A549 (cell line): ENCODE data around the gene TREM1. TPM values are rescaled to one million over a fixed set of nuclear protein-coding genes. Genes with fewer than 3 reads are reported as not detected.
A peak's percentile ranks its signal among the peaks of the same experiment; 100 is the strongest.

Experiments used
- ATAC-seq, 2 experiments: fragments of 200-7000 bp in 1 of 2; fragments of >200 bp in 1 of 2; cut with Nextera tagmentation in 1 of 2; cut with Tn5 transposase in 1 of 2; 3 replicates each; pipeline versions ENCODE4 v1.8.0 to v1.9.1; 2018 to 2020; ENCODE audit warnings: mild to moderate bottlenecking in 1 of 2, moderate library complexity in 1 of 2
- CTCF ChIA-PET: fragments of 300-600 bp; sonication (Branson Sonifier 250); formaldehyde crosslinking; extraction: SDS; loops from one replicate; lab custom pipeline; 2021; ENCODE audit warnings: antibody characterized with exemption, inconsistent platforms; lab: Yijun Ruan, JAX
- POLR2A ChIA-PET: fragments of 350-600 bp; formaldehyde crosslinking; extraction: SDS; loops from one replicate; lab custom pipeline; 2021; ENCODE audit warnings: antibody characterized with exemption, inconsistent platforms; lab: Yijun Ruan, JAX
- DNase-seq, 2 experiments: peaks; one replicate each; pipeline versions ENCODE4 v3.0.0 to v3.0.0-alpha.2; 2011 to 2016; ENCODE audit warnings: low read depth in 1 of 2, low spot score in 1 of 2
- FAIRE-seq: peaks from 2 replicates; lab custom pipeline; 2011; peaks lifted over from hg19 to GRCh38; lab: Jason Lieb, UNC
- H3K27ac ChIP-seq, 2 experiments: fragments of >200 bp; sonication (Bioruptor Twin); formaldehyde crosslinking; 3 replicates each; pipeline ENCODE4 v1.5.1; 2016 to 2017
- H3K4me1 ChIP-seq: fragments of >200 bp; sonication (Bioruptor Twin); formaldehyde crosslinking; 3 replicates; pipeline ENCODE4 v1.6.1; 2016
- H3K4me2 ChIP-seq: fragments of >200 bp; sonication (Bioruptor Twin); formaldehyde crosslinking; 3 replicates; pipeline ENCODE4 v1.6.1; 2016
- H3K4me3 ChIP-seq: fragments of >200 bp; sonication (Bioruptor Twin); formaldehyde crosslinking; 3 replicates; pipeline ENCODE4 v1.5.1; 2016
- H3K9me3 ChIP-seq: fragments of >200 bp; sonication (Bioruptor Twin); formaldehyde crosslinking; 3 replicates; pipeline ENCODE4 v1.6.1; 2016
- BCL3 ChIP-seq: fragments of >200 bp; sonication (Bioruptor Twin); formaldehyde crosslinking; IDR thresholded peaks from 3 replicates; pipeline ENCODE4 v1.6.1; 2016
- CEBPB ChIP-seq, 2 experiments: fragments of >200 bp in 1 of 2; sonication (Bioruptor Twin) in 1 of 2; formaldehyde crosslinking in 1 of 2; IDR thresholded peaks; 2 replicates each; pipeline ENCODE4 v1.6.1; 2012 to 2016
- CHD2 ChIP-seq: fragments of 150-350 bp; IDR thresholded peaks from 2 replicates; pipeline ENCODE4 v1.6.1; 2014; ENCODE audit warnings: low read length; ENCODE audit not compliant: partially characterized antibody
- E2F6 ChIP-seq: IDR thresholded peaks from 2 replicates; pipeline ENCODE4 v1.6.1; 2012; ENCODE audit warnings: low read depth, borderline replicate concordance
- EHMT2 ChIP-seq: fragments of 200-600 bp; sonication (generic); IDR thresholded peaks from 2 replicates; pipeline ENCODE4 v1.6.1; 2016; ENCODE audit warnings: antibody characterized with exemption, low read depth, mild to moderate bottlenecking, moderate library complexity
- HMGXB4 ChIP-seq: fragments of 250-450 bp; sonication (Bioruptor Pico); IDR thresholded peaks from 2 replicates; pipeline ENCODE4 v1.5.0; 2021; ENCODE audit warnings: mild to moderate bottlenecking, moderate library complexity, borderline replicate concordance
- HOXB5 ChIP-seq: fragments of 250-450 bp; sonication (Bioruptor Pico); IDR thresholded peaks from 2 replicates; pipeline ENCODE4 v1.5.0; 2020; ENCODE audit warnings: mild to moderate bottlenecking, moderate library complexity
- JUNB ChIP-seq: fragments of >200 bp; sonication (Bioruptor Twin); formaldehyde crosslinking; IDR thresholded peaks from 2 replicates; pipeline ENCODE4 v1.6.1; 2016
- MAFK ChIP-seq: fragments of 450-650 bp; IDR thresholded peaks from 2 replicates; pipeline ENCODE4 v1.6.1; 2014; ENCODE audit not compliant: partially characterized antibody
- NFE2L2 ChIP-seq: fragments of 150-350 bp; conservative IDR thresholded peaks from 2 replicates; pipeline ENCODE4 v1.6.1; 2014; ENCODE audit warnings: low read length
- NR3C1 ChIP-seq: fragments of >200 bp; sonication (Bioruptor Twin); formaldehyde crosslinking; IDR thresholded peaks from 3 replicates; pipeline ENCODE4 v1.6.1; 2017
- PHF8 ChIP-seq: fragments of 200-600 bp; sonication (generic); IDR thresholded peaks from 2 replicates; pipeline ENCODE4 v1.6.1; 2016; ENCODE audit warnings: low read depth, mild to moderate bottlenecking, antibody characterized with exemption, moderate library complexity, borderline replicate concordance
- POLR2A ChIP-seq: IDR thresholded peaks from 2 replicates; pipeline ENCODE4 v1.6.1; 2012; ENCODE audit warnings: mild to moderate bottlenecking, low read length
- POLR2AphosphoS2 ChIP-seq: conservative IDR thresholded peaks from 2 replicates; pipeline ENCODE4 v1.6.1; 2012; ENCODE audit warnings: low read length, improper control_type of control experiment, inconsistent platforms
- RAD21 ChIP-seq, 2 experiments: fragments of >200 bp in 1 of 2; sonication (Bioruptor Twin) in 1 of 2; formaldehyde crosslinking in 1 of 2; IDR thresholded peaks in 1 of 2; conservative IDR thresholded peaks in 1 of 2; 2 replicates in 1 of 2; 3 replicates in 1 of 2; pipeline ENCODE4 v1.6.1; 2012 to 2018; ENCODE audit warnings: inconsistent platforms in 1 of 2
- TFCP2L1 ChIP-seq: fragments of 250-450 bp; sonication (Bioruptor Pico); IDR thresholded peaks from 2 replicates; pipeline ENCODE4 v1.5.0; 2021; ENCODE audit warnings: mild to moderate bottlenecking
- TP53 ChIP-seq: fragments of 250-450 bp; sonication (Bioruptor Pico); IDR thresholded peaks from 2 replicates; pipeline ENCODE4 v1.5.0; 2021; ENCODE audit warnings: mild to moderate bottlenecking, moderate library complexity
- ZC3H11A ChIP-seq: fragments of 450-650 bp; IDR thresholded peaks from 2 replicates; pipeline ENCODE4 v1.6.1; 2014; ENCODE audit warnings: antibody characterized with exemption, mild to moderate bottlenecking
- ZNF302 ChIP-seq: fragments of 250-450 bp; sonication (Bioruptor Pico); IDR thresholded peaks from 2 replicates; pipeline ENCODE4 v1.9.0; 2021; ENCODE audit warnings: inconsistent platforms, mild to moderate bottlenecking, moderate library complexity
- whole genome bisulfite sequencing: methylation state at CpG from one replicate; pipeline ENCODE4 v1.1.6; 2017; ENCODE audit errors: missing lambda C conversion rate; 5-methylcytosine and 5-hydroxymethylcytosine counted together
- polyA plus RNA-seq, 4 experiments: library from polyadenylated mRNA; depleted of rRNA in 3 of 4; stranded (reverse); fragments of >200 nt; fragmentation: RNase III in 1 of 4; extraction: RNeasy Plus Mini Kit Qiagen cat#74134 plus additional on column Dnase treatment in 1 of 4; gene quantifications; 2 replicates in 3 of 4; 3 replicates in 1 of 4; pipeline ENCODE4 v1.2.3, GENCODE V29; 2011 to 2017
- TF ChIP-seq, protein P1 (sequence below): fragments of >200 bp; sonication (Bioruptor Twin); formaldehyde crosslinking; IDR thresholded peaks from 2 replicates; pipeline ENCODE4 v1.6.1; 2016
- TF ChIP-seq, protein P2 (sequence below): fragments of 150-350 bp; IDR thresholded peaks from 2 replicates; pipeline ENCODE4 v1.6.1; 2014; ENCODE audit warnings: low read depth, mild to moderate bottlenecking, low read length

The TREM1 gene
- polyA plus RNA-seq, 2 of the 4 experiments (the other 2 are of a cell fraction): not detected

DNA sequence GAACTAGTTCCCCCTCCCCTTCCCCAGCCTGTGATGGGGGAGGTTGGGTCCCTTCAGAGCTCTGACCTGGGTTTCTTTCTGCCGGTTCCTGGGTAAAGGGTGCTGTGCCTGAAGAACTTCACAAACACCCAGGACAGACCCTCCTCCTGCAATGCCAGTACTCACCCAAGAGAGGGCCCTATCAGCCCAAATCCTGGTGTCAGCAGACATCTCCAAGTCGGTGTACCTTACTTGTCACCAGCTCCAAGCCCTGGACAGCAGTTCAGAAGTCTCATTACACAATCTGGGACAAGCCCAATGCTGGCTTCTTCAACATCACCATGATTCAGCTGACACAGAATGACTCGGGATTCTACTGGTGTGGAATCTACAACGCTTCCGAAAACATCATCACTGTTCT, 57.9 kb downstream of the TREM1 start:
- Histone ChIP-seq H3K4me1 (no peaks in the 10 kb centered on the region), H3K4me3 (no peak overlapping the region), H3K9me3 (no peaks in the 10 kb centered on the region), H3K27ac (no peak overlapping the region), H3K4me2 (no peak overlapping the region)
- ATAC-seq (no peak), DNase-seq (peak in 1 of 2 experiments; percentile 37), FAIRE-seq (no peak)
- TF ChIP-seq MAFK (peak; percentile 20), HOXB5 (CRISPR knock-in tag) (no peak)
- POLR2A ChIA-PET: no interaction called here
- CTCF ChIA-PET: no interaction called here
- 46% methylated on average over 3 of the region's 5 CpGs for whole genome bisulfite sequencing

- Histone ChIP-seq H3K4me2 (no peak within 1 kb of the TSS), H3K4me3 (no peak within 1 kb of the TSS), H3K4me1 (no peaks in the 10 kb centered on the region), H3K27ac (no peak within 1 kb of the TSS), H3K9me3 (no peaks in the 10 kb centered on the region)
- 63% methylated on average over 3 of the region's 5 CpGs for WGBS
- ChIA-PET POLR2A (no interaction called here), CTCF (no interaction called here)
- FAIRE-seq (no peak), DNase-seq (no peak), ATAC-seq (no peak)
- no peak for TF ChIP-seq HMGXB4
- no peak for TF ChIP-seq BCL3
- TF ChIP-seq NFE2L2: no peak
- TF ChIP-seq CEBPB (IDR thresholded peaks at IDR 0.05): no peak
- no peak for TF ChIP-seq NR3C1
- TF ChIP-seq TFCP2L1 (CRISPR knock-in tag): no peak
- no peak for TF ChIP-seq RAD21 (conservative IDR thresholded peaks at IDR 0.05 in 1 of 2, IDR thresholded peaks at IDR 0.05 in 1 of 2)
- TF ChIP-seq, protein P1, sequence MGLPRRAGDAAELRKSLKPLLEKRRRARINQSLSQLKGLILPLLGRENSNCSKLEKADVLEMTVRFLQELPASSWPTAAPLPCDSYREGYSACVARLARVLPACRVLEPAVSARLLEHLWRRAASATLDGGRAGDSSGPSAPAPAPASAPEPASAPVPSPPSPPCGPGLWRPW: no peak
- TF ChIP-seq ZNF302 (CRISPR knock-in tag): no peak
- TF ChIP-seq JUNB: no peak
- TF ChIP-seq, protein P2, sequence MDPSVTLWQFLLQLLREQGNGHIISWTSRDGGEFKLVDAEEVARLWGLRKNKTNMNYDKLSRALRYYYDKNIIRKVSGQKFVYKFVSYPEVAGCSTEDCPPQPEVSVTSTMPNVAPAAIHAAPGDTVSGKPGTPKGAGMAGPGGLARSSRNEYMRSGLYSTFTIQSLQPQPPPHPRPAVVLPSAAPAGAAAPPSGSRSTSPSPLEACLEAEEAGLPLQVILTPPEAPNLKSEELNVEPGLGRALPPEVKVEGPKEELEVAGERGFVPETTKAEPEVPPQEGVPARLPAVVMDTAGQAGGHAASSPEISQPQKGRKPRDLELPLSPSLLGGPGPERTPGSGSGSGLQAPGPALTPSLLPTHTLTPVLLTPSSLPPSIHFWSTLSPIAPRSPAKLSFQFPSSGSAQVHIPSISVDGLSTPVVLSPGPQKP: no peak
- no peak for TF ChIP-seq POLR2A
- no peak for TF ChIP-seq PHF8
- TF ChIP-seq EHMT2: no peak
- TF ChIP-seq ZC3H11A: no peak
- TF ChIP-seq CHD2: no peak
- no peak for TF ChIP-seq POLR2AphosphoS2
- TF ChIP-seq HOXB5 (CRISPR knock-in tag): no peak
- no peak for TF ChIP-seq E2F6
- no peak for TF ChIP-seq TP53 (CRISPR knock-in tag)
Observed at GRCh38 chr6:41228096-41228495, 58.4 kb downstream of the TREM1 start, which contains the start of gene TREML4. TSS of gene TREML4 (plus strand) at chr6:41228349. CDS start at chr6:41228428, 79 bp downstream.
